ENCODE results near the gene AGPAT3. TPM values are rescaled to one million over a fixed set of nuclear protein-coding genes. Genes with fewer than 3 reads are reported as not detected.
A peak's percentile ranks its signal among the peaks of the same experiment; 100 is the strongest.
"Not testable (repeated sequence)": the region's sequence is repeated elsewhere in the genome, so short reads cannot be mapped to it uniquely, and the experiment has no call there.

AGPAT3 gene
- total RNA-seq, 1 experiment from 2014 or later = 13.0 TPM

- H3K14ac ChIP-seq (ENCODE audit: insufficient read depth, low read length); H3K9me3 Mint-ChIP-seq; H4K20me1 ChIP-seq (ENCODE audit: control insufficient read depth, insufficient read depth, insufficient read length); H3K9ac ChIP-seq (ENCODE audit: extremely low read depth, insufficient read length, low read length); H3K36me3 Mint-ChIP-seq (ENCODE audit: insufficient read depth in 1 of 3, low read depth in 3 of 3); H3K27ac Mint-ChIP-seq; H3K4me1 Mint-ChIP-seq; H3K4me2 ChIP-seq (ENCODE audit: insufficient read depth, insufficient read length, low read length); H3K23ac ChIP-seq (ENCODE audit: insufficient read length, low read depth, low read length); H3K9me3 ChIP-seq (ENCODE audit: control insufficient read depth, low read depth, low read length); H3K4ac ChIP-seq (ENCODE audit: low read depth, low read length); H2AFZ ChIP-seq (ENCODE audit: low read length); H3K79me2 ChIP-seq (ENCODE audit: insufficient read depth, low read length); H3K18ac ChIP-seq (ENCODE audit: insufficient read length, low read depth, low read length); DNase-seq; H3K56ac ChIP-seq (ENCODE audit: insufficient read length, low read depth, low read length); H3K27ac ChIP-seq (ENCODE audit: insufficient read length, low read depth, low read length); H2BK20ac ChIP-seq (ENCODE audit: low read depth, low read length, poor library complexity, severe bottlenecking); H3K4me3 Mint-ChIP-seq; H2BK15ac ChIP-seq (ENCODE audit: low read depth, low read length); H4K5ac ChIP-seq (ENCODE audit: insufficient read length, low read depth, low read length); H3K27me3 Mint-ChIP-seq (ENCODE audit: low read depth); H2BK5ac ChIP-seq (ENCODE audit: insufficient read length, low read length); H3K79me1 ChIP-seq (ENCODE audit: insufficient read depth, low read depth, low read length, poor library complexity, severe bottlenecking); H2BK12ac ChIP-seq (ENCODE audit: insufficient read length, low read depth, low read length); H2BK120ac ChIP-seq (ENCODE audit: low read depth, low read length, poor library complexity, severe bottlenecking); H3K23me2 ChIP-seq (ENCODE audit: insufficient read length, low read depth, low read length, poor library complexity, severe bottlenecking); H3T11ph ChIP-seq (ENCODE audit: low read length); H3K27me3 ChIP-seq (ENCODE audit: insufficient read depth, low read length); H4K8ac ChIP-seq (replicated peaks; ENCODE audit: insufficient read length, low read depth, low read length); H4K91ac ChIP-seq (ENCODE audit: insufficient read length, low read depth, low read length); H3K4me1 ChIP-seq (ENCODE audit: insufficient read depth, low read length); H2AK5ac ChIP-seq (ENCODE audit: insufficient read length, low read length): not testable (repeated sequence)
- TF ChIP-seq, protein P1, sequence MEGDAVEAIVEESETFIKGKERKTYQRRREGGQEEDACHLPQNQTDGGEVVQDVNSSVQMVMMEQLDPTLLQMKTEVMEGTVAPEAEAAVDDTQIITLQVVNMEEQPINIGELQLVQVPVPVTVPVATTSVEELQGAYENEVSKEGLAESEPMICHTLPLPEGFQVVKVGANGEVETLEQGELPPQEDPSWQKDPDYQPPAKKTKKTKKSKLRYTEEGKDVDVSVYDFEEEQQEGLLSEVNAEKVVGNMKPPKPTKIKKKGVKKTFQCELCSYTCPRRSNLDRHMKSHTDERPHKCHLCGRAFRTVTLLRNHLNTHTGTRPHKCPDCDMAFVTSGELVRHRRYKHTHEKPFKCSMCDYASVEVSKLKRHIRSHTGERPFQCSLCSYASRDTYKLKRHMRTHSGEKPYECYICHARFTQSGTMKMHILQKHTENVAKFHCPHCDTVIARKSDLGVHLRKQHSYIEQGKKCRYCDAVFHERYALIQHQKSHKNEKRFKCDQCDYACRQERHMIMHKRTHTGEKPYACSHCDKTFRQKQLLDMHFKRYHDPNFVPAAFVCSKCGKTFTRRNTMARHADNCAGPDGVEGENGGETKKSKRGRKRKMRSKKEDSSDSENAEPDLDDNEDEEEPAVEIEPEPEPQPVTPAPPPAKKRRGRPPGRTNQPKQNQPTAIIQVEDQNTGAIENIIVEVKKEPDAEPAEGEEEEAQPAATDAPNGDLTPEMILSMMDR (conservative IDR thresholded peaks at IDR 0.05) = peak; percentile 48; the same call in 2 of the 3 replicates
- no CpG with 5 or more reads among the region's 5 CpGs for WGBS (ENCODE audit: extremely low coverage, insufficient read length, low lambda C conversion rate)
Measured at GRCh38 chr21:43844906-43845305, 20.1 kb upstream of the AGPAT3 start.
